Measurements from ENCODE around the gene MTR.

DNA sequence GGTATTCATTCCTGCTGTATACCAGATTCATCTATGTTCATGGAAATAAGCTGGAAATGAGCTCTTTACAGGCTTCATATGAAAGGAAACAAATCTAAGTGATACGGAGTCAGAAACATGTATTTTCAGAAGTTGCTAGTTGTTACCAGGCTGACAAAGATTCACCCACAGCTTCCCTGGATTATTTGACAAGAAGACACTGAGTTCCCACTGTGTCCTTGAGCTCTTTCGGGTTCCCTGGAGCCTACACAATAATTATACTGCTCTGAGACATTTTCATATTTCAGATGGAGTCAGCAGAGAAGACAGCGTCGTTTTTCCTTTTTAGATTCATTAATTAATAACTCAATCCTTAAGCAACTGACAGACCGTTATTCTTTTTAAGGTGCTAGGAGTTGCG, 29.3 kb upstream of the MTR start:
- TF ChIP-seq, protein P1, sequence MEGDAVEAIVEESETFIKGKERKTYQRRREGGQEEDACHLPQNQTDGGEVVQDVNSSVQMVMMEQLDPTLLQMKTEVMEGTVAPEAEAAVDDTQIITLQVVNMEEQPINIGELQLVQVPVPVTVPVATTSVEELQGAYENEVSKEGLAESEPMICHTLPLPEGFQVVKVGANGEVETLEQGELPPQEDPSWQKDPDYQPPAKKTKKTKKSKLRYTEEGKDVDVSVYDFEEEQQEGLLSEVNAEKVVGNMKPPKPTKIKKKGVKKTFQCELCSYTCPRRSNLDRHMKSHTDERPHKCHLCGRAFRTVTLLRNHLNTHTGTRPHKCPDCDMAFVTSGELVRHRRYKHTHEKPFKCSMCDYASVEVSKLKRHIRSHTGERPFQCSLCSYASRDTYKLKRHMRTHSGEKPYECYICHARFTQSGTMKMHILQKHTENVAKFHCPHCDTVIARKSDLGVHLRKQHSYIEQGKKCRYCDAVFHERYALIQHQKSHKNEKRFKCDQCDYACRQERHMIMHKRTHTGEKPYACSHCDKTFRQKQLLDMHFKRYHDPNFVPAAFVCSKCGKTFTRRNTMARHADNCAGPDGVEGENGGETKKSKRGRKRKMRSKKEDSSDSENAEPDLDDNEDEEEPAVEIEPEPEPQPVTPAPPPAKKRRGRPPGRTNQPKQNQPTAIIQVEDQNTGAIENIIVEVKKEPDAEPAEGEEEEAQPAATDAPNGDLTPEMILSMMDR (IDR thresholded peaks at IDR 0.05) = no peak
- TF ChIP-seq ZFX (IDR thresholded peaks at IDR 0.05; ENCODE audit: borderline replicate concordance) = no peak
